SK-N-SH treated with all-trans-retinoic acid at 6 μM for 48 hours (cell line): Measurements from ENCODE around the gene SULT1A2.

Experiments
- ATAC-seq: fragments of 200-7000 bp; cut with Tn5 transposase; 3 replicates; pipeline ENCODE4 v1.9.1; 2020; ENCODE audit warnings: mild to moderate bottlenecking, moderate library complexity
- ARNTL ChIP-seq: fragments of 450-650 bp; formaldehyde crosslinking; IDR thresholded peaks from 2 replicates; pipeline ENCODE4 v1.5.0; 2020; ENCODE audit warnings: low read depth, mild to moderate bottlenecking, moderate library complexity, borderline replicate concordance
- BACH2 ChIP-seq: fragments of 250-450 bp; sonication (Bioruptor Pico); IDR thresholded peaks from 2 replicates; pipeline ENCODE4 v1.9.0; 2021; ENCODE audit warnings: mild to moderate bottlenecking, borderline replicate concordance
- CREB5 ChIP-seq: fragments of 250-450 bp; sonication (Bioruptor Pico); IDR thresholded peaks from 2 replicates; pipeline ENCODE4 v1.5.1; 2020; ENCODE audit warnings: low read depth, mild to moderate bottlenecking, moderate library complexity
- CSRNP3 ChIP-seq: fragments of 250-450 bp; sonication (Bioruptor Pico); IDR thresholded peaks from 2 replicates; pipeline ENCODE4 v1.5.1; 2021; ENCODE audit warnings: mild to moderate bottlenecking, moderate library complexity
- ESRRG ChIP-seq: fragments of 250-450 bp; sonication (Bioruptor Pico); IDR thresholded peaks from 2 replicates; pipeline ENCODE4 v1.6.1; 2021; ENCODE audit warnings: mild to moderate bottlenecking
- GLIS3 ChIP-seq: fragments of 250-450 bp; sonication (Bioruptor Pico); IDR thresholded peaks from 2 replicates; pipeline ENCODE4 v1.5.0; 2020; ENCODE audit warnings: mild to moderate bottlenecking, moderate library complexity
- ISL1 ChIP-seq: fragments of 250-450 bp; sonication (Bioruptor Pico); IDR thresholded peaks from 2 replicates; pipeline ENCODE4 v2.1.2; 2022; ENCODE audit warnings: mild to moderate bottlenecking, moderate library complexity
- OSR1 ChIP-seq: fragments of 250-450 bp; sonication (Bioruptor Pico); IDR thresholded peaks from 2 replicates; pipeline ENCODE4 v1.8.0; 2022; ENCODE audit warnings: moderate library complexity, mild to moderate bottlenecking, inconsistent platforms
- PPARA ChIP-seq: fragments of 250-450 bp; sonication (Bioruptor Pico); IDR thresholded peaks from 2 replicates; pipeline ENCODE4 v1.5.0; 2020; ENCODE audit warnings: mild to moderate bottlenecking, borderline replicate concordance
- RARB ChIP-seq: fragments of 250-450 bp; sonication (Bioruptor Pico); IDR thresholded peaks from 2 replicates; pipeline ENCODE4 v1.8.0; 2021; ENCODE audit warnings: mild to moderate bottlenecking, moderate library complexity
- SNAI2 ChIP-seq: fragments of 250-450 bp; sonication (Bioruptor Pico); IDR thresholded peaks from 2 replicates; pipeline ENCODE4 v1.5.0; 2020; ENCODE audit warnings: mild to moderate bottlenecking, moderate library complexity
- TCF4 ChIP-seq: fragments of 250-450 bp; sonication (Bioruptor Pico); IDR thresholded peaks from 2 replicates; pipeline ENCODE4 v1.8.0; 2021; ENCODE audit warnings: mild to moderate bottlenecking, moderate library complexity, borderline replicate concordance
- TOX ChIP-seq: fragments of 250-450 bp; sonication (Bioruptor Pico); IDR thresholded peaks from 2 replicates; pipeline ENCODE4 v1.8.0; 2021; ENCODE audit warnings: mild to moderate bottlenecking, moderate library complexity, borderline replicate concordance
- ZC3H10 ChIP-seq: fragments of 250-450 bp; sonication (Bioruptor Pico); IDR thresholded peaks from 2 replicates; pipeline ENCODE4 v1.5.1; 2021; ENCODE audit warnings: mild to moderate bottlenecking, moderate library complexity
- ZFP3 ChIP-seq: fragments of 250-450 bp; sonication (Bioruptor Pico); IDR thresholded peaks from 2 replicates; pipeline ENCODE4 v1.5.0; 2020; ENCODE audit warnings: mild to moderate bottlenecking, moderate library complexity
- ZFP30 ChIP-seq: fragments of 450-650 bp; formaldehyde crosslinking; IDR thresholded peaks from 2 replicates; pipeline ENCODE4 v1.5.0; 2022; ENCODE audit warnings: mild to moderate bottlenecking, moderate library complexity
- ZNF565 ChIP-seq: fragments of 450-650 bp; formaldehyde crosslinking; conservative IDR thresholded peaks from 2 replicates; pipeline ENCODE4 v1.5.0; 2020; ENCODE audit warnings: low read depth, mild to moderate bottlenecking, moderate library complexity
- ZNF70 ChIP-seq: fragments of 450-650 bp; formaldehyde crosslinking; IDR thresholded peaks from 2 replicates; pipeline ENCODE4 v1.5.0; 2020; ENCODE audit warnings: mild to moderate bottlenecking, moderate library complexity
- ZNF8 ChIP-seq: fragments of 450-650 bp; formaldehyde crosslinking; IDR thresholded peaks from 2 replicates; pipeline ENCODE4 v1.5.0; 2020; ENCODE audit warnings: mild to moderate bottlenecking, moderate library complexity
- TF ChIP-seq, protein P1 (sequence below): fragments of 250-450 bp; sonication (Bioruptor Pico); IDR thresholded peaks from 2 replicates; pipeline ENCODE4 v1.5.0; 2020; ENCODE audit warnings: mild to moderate bottlenecking, moderate library complexity
- TF ChIP-seq, protein P2 (sequence below): fragments of 250-450 bp; sonication (Bioruptor Pico); IDR thresholded peaks from 2 replicates; pipeline ENCODE4 v1.8.0; 2020; ENCODE audit warnings: mild to moderate bottlenecking, moderate library complexity, borderline replicate concordance
- TF ChIP-seq, protein P3 (sequence below): fragments of 250-450 bp; sonication (Bioruptor Pico); IDR thresholded peaks from 2 replicates; pipeline ENCODE4 v1.8.0; 2021; ENCODE audit warnings: low read depth, mild to moderate bottlenecking, moderate library complexity, borderline replicate concordance

The SULT1A2 gene

DNA sequence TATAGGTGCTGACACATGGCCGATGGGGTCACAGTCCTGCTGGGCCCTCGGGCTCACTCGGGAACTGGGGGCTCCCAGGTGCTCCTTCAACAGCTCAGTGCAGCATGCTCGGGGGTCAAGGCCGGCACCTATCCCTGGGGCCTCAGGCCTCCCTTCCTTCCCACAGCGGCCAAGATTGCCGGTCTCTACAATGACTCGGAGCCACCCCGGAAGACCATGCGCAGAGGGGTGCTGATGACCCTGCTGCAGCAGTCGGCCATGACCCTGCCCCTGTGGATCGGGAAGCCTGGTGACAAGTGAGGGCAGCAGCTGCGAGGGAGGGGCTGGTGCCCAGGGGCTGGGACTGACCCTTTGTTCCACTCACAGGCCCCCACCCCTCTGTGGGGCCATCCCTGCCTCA, 6.9 kb downstream of the SULT1A2 start:
- TF ChIP-seq, protein P1, sequence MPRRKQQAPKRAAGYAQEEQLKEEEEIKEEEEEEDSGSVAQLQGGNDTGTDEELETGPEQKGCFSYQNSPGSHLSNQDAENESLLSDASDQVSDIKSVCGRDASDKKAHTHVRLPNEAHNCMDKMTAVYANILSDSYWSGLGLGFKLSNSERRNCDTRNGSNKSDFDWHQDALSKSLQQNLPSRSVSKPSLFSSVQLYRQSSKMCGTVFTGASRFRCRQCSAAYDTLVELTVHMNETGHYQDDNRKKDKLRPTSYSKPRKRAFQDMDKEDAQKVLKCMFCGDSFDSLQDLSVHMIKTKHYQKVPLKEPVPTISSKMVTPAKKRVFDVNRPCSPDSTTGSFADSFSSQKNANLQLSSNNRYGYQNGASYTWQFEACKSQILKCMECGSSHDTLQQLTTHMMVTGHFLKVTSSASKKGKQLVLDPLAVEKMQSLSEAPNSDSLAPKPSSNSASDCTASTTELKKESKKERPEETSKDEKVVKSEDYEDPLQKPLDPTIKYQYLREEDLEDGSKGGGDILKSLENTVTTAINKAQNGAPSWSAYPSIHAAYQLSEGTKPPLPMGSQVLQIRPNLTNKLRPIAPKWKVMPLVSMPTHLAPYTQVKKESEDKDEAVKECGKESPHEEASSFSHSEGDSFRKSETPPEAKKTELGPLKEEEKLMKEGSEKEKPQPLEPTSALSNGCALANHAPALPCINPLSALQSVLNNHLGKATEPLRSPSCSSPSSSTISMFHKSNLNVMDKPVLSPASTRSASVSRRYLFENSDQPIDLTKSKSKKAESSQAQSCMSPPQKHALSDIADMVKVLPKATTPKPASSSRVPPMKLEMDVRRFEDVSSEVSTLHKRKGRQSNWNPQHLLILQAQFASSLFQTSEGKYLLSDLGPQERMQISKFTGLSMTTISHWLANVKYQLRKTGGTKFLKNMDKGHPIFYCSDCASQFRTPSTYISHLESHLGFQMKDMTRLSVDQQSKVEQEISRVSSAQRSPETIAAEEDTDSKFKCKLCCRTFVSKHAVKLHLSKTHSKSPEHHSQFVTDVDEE (CRISPR knock-in tag), result no peak
- TF ChIP-seq OSR1, result no peak
- TF ChIP-seq ZFP3 (CRISPR knock-in tag), result no peak
- TF ChIP-seq ZFP30 (CRISPR knock-in tag), result no peak
- no peak for TF ChIP-seq ISL1 (CRISPR knock-in tag)
- no peak for TF ChIP-seq CSRNP3 (CRISPR knock-in tag)
- no peak for TF ChIP-seq TOX (CRISPR knock-in tag)
- TF ChIP-seq BACH2 (CRISPR knock-in tag), result no peak
- TF ChIP-seq GLIS3 (CRISPR knock-in tag), result no peak
- TF ChIP-seq PPARA, result no peak
- no peak for TF ChIP-seq SNAI2 (CRISPR knock-in tag)
- TF ChIP-seq TCF4, result no peak
- TF ChIP-seq ZNF8 (CRISPR knock-in tag), result no peak
- no peak for TF ChIP-seq RARB (CRISPR knock-in tag)
- no peak for ATAC-seq

- TF ChIP-seq CREB5, result no peak
- TF ChIP-seq ZFP30 (CRISPR knock-in tag), result no peak
- no peak for TF ChIP-seq ZC3H10 (CRISPR knock-in tag)
- TF ChIP-seq SNAI2 (CRISPR knock-in tag), result no peak
- TF ChIP-seq ESRRG (CRISPR knock-in tag), result no peak
- TF ChIP-seq ZNF8 (CRISPR knock-in tag), result no peak
- TF ChIP-seq, all 23 proteins: peak for 0
- ATAC-seq, result no peak
Observed at GRCh38 chr16:28589069-28589468, 7.8 kb downstream of the SULT1A2 start.

DNA sequence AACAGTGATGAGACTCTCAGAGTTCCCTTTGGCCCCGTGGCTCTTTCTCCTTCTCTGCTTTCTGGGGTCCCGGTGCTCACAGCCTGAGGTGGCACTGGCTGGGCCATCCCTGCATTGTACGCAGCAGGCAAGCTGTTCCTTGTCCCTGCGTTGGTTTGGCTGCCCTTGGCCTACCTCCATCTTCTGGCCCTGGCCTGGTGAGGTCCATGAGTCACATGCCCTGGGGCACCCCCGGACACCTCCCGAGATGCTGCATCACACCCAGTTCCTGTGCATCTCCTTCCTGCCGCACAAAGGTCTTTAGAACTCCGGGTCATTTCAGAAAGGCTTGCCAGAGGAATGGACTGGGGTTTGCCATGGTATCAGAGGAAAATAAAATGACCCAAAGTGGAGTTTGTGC, 9.5 kb downstream of the SULT1A2 start:
- TF ChIP-seq OSR1, result no peak
- TF ChIP-seq, protein P2, sequence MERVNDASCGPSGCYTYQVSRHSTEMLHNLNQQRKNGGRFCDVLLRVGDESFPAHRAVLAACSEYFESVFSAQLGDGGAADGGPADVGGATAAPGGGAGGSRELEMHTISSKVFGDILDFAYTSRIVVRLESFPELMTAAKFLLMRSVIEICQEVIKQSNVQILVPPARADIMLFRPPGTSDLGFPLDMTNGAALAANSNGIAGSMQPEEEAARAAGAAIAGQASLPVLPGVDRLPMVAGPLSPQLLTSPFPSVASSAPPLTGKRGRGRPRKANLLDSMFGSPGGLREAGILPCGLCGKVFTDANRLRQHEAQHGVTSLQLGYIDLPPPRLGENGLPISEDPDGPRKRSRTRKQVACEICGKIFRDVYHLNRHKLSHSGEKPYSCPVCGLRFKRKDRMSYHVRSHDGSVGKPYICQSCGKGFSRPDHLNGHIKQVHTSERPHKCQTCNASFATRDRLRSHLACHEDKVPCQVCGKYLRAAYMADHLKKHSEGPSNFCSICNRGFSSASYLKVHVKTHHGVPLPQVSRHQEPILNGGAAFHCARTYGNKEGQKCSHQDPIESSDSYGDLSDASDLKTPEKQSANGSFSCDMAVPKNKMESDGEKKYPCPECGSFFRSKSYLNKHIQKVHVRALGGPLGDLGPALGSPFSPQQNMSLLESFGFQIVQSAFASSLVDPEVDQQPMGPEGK (CRISPR knock-in tag), result no peak
- TF ChIP-seq ESRRG (CRISPR knock-in tag), result no peak
- ATAC-seq, result no peak

DNA sequence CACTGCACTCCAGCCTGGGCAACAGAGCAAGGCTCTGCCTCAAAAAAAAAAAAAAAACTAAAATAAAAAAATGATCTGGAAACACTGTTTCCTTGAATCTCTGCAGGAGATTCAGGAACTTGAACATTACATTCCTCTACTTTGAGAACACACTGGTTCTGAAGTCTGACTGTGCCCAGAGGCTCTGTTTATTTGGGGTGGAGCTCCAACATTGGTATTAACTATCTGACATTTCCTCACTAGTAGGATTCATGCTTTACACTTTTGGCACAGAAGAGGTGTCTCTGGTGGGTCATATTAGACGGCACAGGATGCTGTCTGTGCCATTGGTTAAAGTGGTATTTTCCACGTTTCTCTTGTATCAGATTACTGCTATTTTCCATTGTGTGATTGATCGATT, 10.4 kb downstream of the SULT1A2 start:
- ATAC-seq, result no peak
- no peak for TF ChIP-seq ISL1 (CRISPR knock-in tag)

DNA sequence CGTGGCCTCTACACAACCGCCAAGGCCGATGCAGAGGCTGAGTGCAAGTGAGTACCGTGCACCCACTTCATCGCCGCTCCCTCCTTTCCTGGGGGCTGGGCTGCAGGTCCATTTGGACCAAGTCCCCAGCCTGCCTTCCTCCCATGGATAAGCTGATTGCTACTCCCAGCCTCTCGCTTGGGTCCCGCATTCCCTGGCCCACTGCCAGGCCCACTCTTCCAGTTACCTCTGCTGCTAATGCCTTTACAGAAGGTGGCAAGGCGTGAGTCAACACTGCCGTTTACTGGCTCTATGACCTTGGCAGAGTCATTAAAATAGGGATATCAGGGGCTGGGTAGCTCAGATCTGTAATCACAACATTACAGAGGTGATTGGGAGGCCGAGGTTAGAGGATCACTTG, 11.2 kb downstream of the SULT1A2 start:
- ATAC-seq, result no peak
- TF ChIP-seq TOX (CRISPR knock-in tag) (no peak), ZNF70 (no peak), ISL1 (CRISPR knock-in tag) (no peak), PPARA (no peak), ZNF565 (CRISPR knock-in tag) (no peak), TCF4 (no peak), OSR1 (no peak), ARNTL (CRISPR knock-in tag) (no peak), ZFP3 (CRISPR knock-in tag) (no peak), ZC3H10 (CRISPR knock-in tag) (no peak), RARB (CRISPR knock-in tag) (no peak)
- TF ChIP-seq, protein P3, sequence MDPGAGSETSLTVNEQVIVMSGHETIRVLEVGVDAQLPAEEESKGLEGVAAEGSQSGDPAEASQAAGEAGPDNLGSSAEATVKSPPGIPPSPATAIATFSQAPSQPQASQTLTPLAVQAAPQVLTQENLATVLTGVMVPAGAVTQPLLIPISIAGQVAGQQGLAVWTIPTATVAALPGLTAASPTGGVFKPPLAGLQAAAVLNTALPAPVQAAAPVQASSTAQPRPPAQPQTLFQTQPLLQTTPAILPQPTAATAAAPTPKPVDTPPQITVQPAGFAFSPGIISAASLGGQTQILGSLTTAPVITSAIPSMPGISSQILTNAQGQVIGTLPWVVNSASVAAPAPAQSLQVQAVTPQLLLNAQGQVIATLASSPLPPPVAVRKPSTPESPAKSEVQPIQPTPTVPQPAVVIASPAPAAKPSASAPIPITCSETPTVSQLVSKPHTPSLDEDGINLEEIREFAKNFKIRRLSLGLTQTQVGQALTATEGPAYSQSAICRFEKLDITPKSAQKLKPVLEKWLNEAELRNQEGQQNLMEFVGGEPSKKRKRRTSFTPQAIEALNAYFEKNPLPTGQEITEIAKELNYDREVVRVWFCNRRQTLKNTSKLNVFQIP (CRISPR knock-in tag), result no peak
- TF ChIP-seq, protein P1 (CRISPR knock-in tag), result no peak
